ENCODE measurements around the gene PNMA6E.

PNMA6E gene

DNA sequence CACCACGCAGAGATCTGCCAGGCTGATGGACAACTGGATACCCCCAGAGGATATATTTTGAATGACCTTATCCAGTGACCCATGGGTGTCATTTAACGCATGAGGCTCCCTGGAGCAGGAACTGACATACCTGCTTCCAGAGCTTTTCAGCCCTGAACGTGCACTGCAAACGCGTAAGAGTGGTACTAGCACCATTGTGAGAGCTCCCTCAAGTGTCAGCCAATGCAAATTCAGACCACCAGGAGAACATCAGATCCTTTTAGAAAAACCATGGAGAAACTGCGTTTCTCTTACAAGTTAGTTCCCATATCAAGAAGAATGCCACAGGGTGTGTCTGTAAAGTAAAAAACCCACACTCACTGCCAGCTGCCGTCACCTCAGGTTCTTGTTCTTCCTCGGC is 37.4 kb upstream of the PNMA6E start:
- TF ChIP-seq, protein P1, sequence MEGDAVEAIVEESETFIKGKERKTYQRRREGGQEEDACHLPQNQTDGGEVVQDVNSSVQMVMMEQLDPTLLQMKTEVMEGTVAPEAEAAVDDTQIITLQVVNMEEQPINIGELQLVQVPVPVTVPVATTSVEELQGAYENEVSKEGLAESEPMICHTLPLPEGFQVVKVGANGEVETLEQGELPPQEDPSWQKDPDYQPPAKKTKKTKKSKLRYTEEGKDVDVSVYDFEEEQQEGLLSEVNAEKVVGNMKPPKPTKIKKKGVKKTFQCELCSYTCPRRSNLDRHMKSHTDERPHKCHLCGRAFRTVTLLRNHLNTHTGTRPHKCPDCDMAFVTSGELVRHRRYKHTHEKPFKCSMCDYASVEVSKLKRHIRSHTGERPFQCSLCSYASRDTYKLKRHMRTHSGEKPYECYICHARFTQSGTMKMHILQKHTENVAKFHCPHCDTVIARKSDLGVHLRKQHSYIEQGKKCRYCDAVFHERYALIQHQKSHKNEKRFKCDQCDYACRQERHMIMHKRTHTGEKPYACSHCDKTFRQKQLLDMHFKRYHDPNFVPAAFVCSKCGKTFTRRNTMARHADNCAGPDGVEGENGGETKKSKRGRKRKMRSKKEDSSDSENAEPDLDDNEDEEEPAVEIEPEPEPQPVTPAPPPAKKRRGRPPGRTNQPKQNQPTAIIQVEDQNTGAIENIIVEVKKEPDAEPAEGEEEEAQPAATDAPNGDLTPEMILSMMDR (IDR thresholded peaks at IDR 0.05; ENCODE audit: control extremely low read depth, extremely low read depth, low read depth, missing control alignments): peak; percentile 10
- no peak for DNase-seq (ENCODE audit: extremely low spot score)
- ChIA-PET POLR2A (no interaction called here), CTCF (interaction anchor here (0.9 kb wide), 1 partner anchor 20 kb away, joined by 3 read pairs; no protein-coding TSS in a partner anchor)

DNA sequence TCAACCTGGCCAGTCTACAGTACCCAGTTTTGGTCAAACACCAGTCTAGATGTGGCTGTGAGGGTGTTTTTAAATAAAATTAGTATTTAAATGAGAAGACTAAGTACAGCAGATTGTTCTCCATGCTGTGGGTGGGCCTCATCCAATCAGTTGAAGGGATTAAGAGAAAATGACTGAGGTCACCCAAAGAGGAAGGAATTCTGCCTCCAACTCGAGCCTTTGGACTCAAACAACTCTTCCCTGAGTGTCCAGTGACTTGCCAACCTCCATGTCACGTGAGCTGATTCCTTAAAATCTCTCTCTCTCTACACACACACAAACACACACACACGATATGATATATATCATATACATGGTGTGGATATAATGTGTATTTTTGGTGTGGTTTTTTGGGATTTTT is 34.7 kb upstream of the PNMA6E start:
- POLR2A ChIA-PET: no interaction called here
- DNase-seq (ENCODE audit: extremely low spot score): no peak
- CTCF ChIA-PET: no interaction called here
- TF ChIP-seq, protein P1 (IDR thresholded peaks at IDR 0.05; ENCODE audit: control extremely low read depth, extremely low read depth, low read depth, missing control alignments): no peak

DNA sequence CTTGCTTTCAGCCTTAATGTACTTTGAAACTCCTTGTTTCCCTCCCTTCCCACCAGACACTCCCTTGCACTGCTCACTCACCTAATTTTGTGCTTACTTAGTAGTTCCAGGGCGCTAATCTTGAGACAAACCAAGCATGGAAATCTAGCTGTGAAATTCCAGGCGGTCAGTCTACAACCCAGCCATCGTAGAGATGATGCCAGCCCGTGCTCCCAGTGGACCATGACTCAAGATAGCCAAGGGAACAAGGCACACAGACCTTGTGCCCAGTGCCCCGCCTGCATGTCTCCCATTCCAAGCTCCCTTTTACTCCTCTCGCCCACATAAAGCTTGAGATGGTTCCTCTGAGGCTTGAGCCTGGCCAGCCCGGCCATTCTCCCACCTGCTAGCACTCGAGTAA is 33.7 kb upstream of the PNMA6E start:
- DNase-seq (ENCODE audit: extremely low spot score): no peak
- POLR2A ChIA-PET: no interaction called here
- TF ChIP-seq, protein P1 (IDR thresholded peaks at IDR 0.05; ENCODE audit: control extremely low read depth, extremely low read depth, low read depth, missing control alignments): no peak
- CTCF ChIA-PET: no interaction called here

DNA sequence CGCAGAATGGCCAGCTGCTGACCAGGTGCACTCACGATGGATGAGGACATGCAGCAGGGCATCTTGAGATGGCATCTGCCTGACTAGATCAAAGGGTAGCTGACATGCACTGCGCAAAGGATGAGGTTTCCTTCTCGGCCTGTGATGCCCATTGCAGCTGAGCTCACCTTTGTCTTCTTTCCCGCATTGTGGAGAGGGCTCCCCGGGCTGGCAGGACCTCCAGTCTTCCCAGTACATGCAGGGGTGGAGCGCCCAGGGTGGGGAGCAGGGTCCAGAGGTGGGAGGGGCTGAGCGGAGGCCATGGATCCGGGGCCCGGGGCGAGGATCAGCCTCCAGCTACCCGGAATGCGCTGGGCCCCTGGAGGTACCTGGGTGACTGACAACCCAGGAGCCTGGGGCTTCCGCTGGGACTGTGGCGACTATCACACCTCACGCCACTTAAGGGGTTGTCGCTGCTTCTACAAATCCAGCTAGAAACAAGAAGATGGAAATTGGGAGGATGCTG is 32.7 kb upstream of the PNMA6E start:
- CTCF ChIA-PET: interaction anchor here (1.0 to 1.2 kb wide), 2 partner anchors 27 to 35 kb away, joined by 3 read pairs; no protein-coding TSS in a partner anchor

DNA sequence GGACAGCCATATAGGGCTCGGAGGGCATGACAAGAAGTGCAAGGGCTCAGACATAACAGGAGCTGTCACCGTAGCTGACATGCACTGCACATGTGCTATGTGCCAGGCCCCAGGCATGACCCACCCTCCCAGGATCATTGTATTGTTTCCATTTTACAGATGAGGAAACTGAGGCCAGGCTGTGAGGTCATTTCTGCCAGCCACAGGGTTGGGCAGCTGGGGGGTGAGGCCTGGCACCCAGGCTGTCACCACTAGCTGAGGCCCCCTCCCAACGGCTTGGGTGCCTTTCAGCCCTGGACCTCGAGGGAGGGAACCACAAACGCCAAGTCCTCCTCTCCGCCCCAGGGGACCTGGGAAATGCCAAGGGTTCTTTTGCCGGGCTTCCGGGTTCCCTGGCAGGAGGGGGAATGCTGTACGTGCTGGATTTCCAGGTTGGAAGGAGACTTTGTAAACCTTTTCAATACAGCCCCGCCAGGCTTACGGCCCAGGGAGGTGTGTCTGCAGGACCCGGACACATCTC is 32.1 kb upstream of the PNMA6E start:
- ChIA-PET POLR2A (no interaction called here), CTCF (interaction anchor here (1.0 to 1.2 kb wide), 2 partner anchors 28 to 34 kb away, joined by 3 read pairs; no protein-coding TSS in a partner anchor)
- TF ChIP-seq, protein P1 (IDR thresholded peaks at IDR 0.05; ENCODE audit: control extremely low read depth, extremely low read depth, low read depth, missing control alignments): no peak
- DNase-seq (ENCODE audit: extremely low spot score): no peak

More for the DNA sequence above, 32.7 kb upstream of the PNMA6E start:
- DNase-seq (ENCODE audit: extremely low spot score): no peak
- TF ChIP-seq, protein P1 (IDR thresholded peaks at IDR 0.05; ENCODE audit: control extremely low read depth, extremely low read depth, low read depth, missing control alignments): no peak
- POLR2A ChIA-PET: no interaction called here

DNA sequence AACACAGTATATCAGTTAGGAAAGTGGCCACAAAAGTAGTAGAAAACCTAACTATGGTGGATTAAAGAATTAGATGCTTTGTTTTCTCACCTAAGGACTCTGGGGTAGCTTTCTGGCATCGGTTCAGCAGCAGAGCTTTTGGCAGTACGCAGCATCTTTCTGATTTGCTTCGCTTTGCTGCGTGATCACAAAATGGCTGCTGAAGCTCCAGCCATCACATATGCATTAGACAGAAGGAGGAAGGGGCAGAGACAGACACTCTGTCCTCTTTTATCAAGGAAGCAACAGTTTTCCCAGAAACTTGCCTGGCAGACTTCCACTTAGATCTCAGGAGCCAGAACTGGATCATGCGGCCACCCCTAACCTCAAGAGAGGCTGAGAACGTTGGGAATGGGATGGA is 29.6 kb upstream of the PNMA6E start:
- no peak for DNase-seq (ENCODE audit: extremely low spot score)
- POLR2A ChIA-PET: no interaction called here
- CTCF ChIA-PET: no interaction called here
- TF ChIP-seq, protein P1 (IDR thresholded peaks at IDR 0.05; ENCODE audit: control extremely low read depth, extremely low read depth, low read depth, missing control alignments): no peak

Data from GM10248 (cell line).